PC-3 (cell line): ENCODE data around the gene OXSR1.

ENCODE experiments used
- CTCF ChIP-seq: fragments of 300-600 bp; sonication (generic); conservative IDR thresholded peaks from 2 replicates; pipeline ENCODE4 v1.5.1; 2017; ENCODE audit warnings: antibody characterized with exemption, low read depth, mild to moderate bottlenecking, low read length
- EZH2 ChIP-seq: fragments of 300-600 bp; sonication (generic); IDR thresholded peaks from one replicate; pipeline ENCODE4 v1.6.1; 2017; ENCODE audit warnings: antibody characterized with exemption, mild to moderate bottlenecking, low read length; ENCODE audit not compliant: unreplicated experiment

- TF ChIP-seq CTCF (no peak), EZH2 (no peak)
Observed at GRCh38 chr3:38168151-38169026, 3.1 kb downstream of the OXSR1 start.
